H1 (cell line): ENCODE results near the gene PPIL6.

Experiments used
- CEBPB ChIP-seq: IDR thresholded peaks from 2 replicates; pipeline ENCODE4 v1.6.1; 2012; ENCODE audit warnings: low read depth, low read length
- JUND ChIP-seq: IDR thresholded peaks from 2 replicates; pipeline ENCODE4 v1.6.1; 2011; ENCODE audit warnings: mild to moderate bottlenecking, improper control_type of control experiment, low read length

- TF ChIP-seq JUND = no peak
- TF ChIP-seq CEBPB = no peak
Observed at GRCh38 chr6:109440331-109441068, at the start of gene PPIL6, which contains the start of gene SMPD2.
